Loucy (cell line): ENCODE results near the gene FSHB.

Experiments used
- H2AFZ ChIP-seq: fragments of 200-600 bp; sonication (generic); 2 replicates; pipeline ENCODE4 v1.6.0; 2016; ENCODE audit warnings: antibody characterized with exemption, mild to moderate bottlenecking, low read length, moderate library complexity
- H3F3A ChIP-seq: fragments of 200-600 bp; 2 replicates; pipeline ENCODE4 v1.6.0; 2016; ENCODE audit warnings: antibody characterized with exemption, low read depth, mild to moderate bottlenecking
- H3K27me3 ChIP-seq: fragments of 200-600 bp; sonication (generic); 2 replicates; pipeline ENCODE4 v1.6.1; 2014; ENCODE audit warnings: low read length, mild to moderate bottlenecking; ENCODE audit not compliant: insufficient read depth, poor library complexity, severe bottlenecking
- H3K36me3 ChIP-seq: fragments of 200-600 bp; sonication (generic); 2 replicates; pipeline ENCODE4 v1.6.1; 2016; ENCODE audit warnings: low read length; ENCODE audit not compliant: insufficient read depth
- H3K4me1 ChIP-seq: fragments of 200-600 bp; sonication (generic); 2 replicates; pipeline ENCODE4 v1.5.1; 2014; ENCODE audit warnings: low read length, mild to moderate bottlenecking; ENCODE audit not compliant: insufficient read depth, poor library complexity, severe bottlenecking
- H3K4me2 ChIP-seq: fragments of 200-600 bp; sonication (generic); 2 replicates; pipeline ENCODE4 v1.6.0; 2014; ENCODE audit warnings: antibody characterized with exemption, low read length, low read depth, mild to moderate bottlenecking; ENCODE audit not compliant: poor library complexity, severe bottlenecking
- H3K4me3 ChIP-seq: fragments of 200-600 bp; sonication (generic); 2 replicates; pipeline ENCODE4 v1.5.1; 2014; ENCODE audit warnings: low read length, mild to moderate bottlenecking, mixed read lengths; ENCODE audit not compliant: poor library complexity, severe bottlenecking
- H3K79me2 ChIP-seq: fragments of 200-600 bp; sonication (generic); 2 replicates; pipeline ENCODE4 v1.6.1; 2014; ENCODE audit warnings: low read length; ENCODE audit not compliant: insufficient read depth
- H3K9ac ChIP-seq: fragments of 200-600 bp; sonication (generic); 2 replicates; pipeline ENCODE4 v1.6.0; 2014; ENCODE audit warnings: mild to moderate bottlenecking, low read depth, low read length, moderate library complexity; ENCODE audit not compliant: poor library complexity, severe bottlenecking
- H3K9me2 ChIP-seq: fragments of 200-600 bp; sonication (generic); replicated peaks from 2 replicates; pipeline ENCODE4 v1.6.1; 2016; ENCODE audit warnings: low read depth, low read length, mixed read lengths
- H3K9me3 ChIP-seq: fragments of 200-600 bp; sonication (generic); 2 replicates; pipeline ENCODE4 v1.6.1; 2014; ENCODE audit warnings: mild to moderate bottlenecking, antibody characterized with exemption, low read length, low read depth; ENCODE audit not compliant: insufficient read depth
- H4K20me1 ChIP-seq: fragments of 200-600 bp; sonication (generic); 2 replicates; pipeline ENCODE4 v1.6.0; 2014; ENCODE audit warnings: antibody characterized with exemption, low read length, mild to moderate bottlenecking; ENCODE audit not compliant: insufficient read depth, poor library complexity, severe bottlenecking
- EZH2phosphoT487 ChIP-seq: fragments of 200-600 bp; IDR thresholded peaks from 2 replicates; pipeline ENCODE4 v1.6.1; 2018; ENCODE audit warnings: antibody characterized with exemption, mild to moderate bottlenecking, moderate library complexity, borderline replicate concordance
- TF ChIP-seq, protein P1 (sequence below): fragments of 200-600 bp; sonication (generic); conservative IDR thresholded peaks from 2 replicates; pipeline ENCODE4 v1.5.1; 2014; ENCODE audit warnings: mild to moderate bottlenecking, antibody characterized with exemption, low read length

Gene FSHB

DNA sequence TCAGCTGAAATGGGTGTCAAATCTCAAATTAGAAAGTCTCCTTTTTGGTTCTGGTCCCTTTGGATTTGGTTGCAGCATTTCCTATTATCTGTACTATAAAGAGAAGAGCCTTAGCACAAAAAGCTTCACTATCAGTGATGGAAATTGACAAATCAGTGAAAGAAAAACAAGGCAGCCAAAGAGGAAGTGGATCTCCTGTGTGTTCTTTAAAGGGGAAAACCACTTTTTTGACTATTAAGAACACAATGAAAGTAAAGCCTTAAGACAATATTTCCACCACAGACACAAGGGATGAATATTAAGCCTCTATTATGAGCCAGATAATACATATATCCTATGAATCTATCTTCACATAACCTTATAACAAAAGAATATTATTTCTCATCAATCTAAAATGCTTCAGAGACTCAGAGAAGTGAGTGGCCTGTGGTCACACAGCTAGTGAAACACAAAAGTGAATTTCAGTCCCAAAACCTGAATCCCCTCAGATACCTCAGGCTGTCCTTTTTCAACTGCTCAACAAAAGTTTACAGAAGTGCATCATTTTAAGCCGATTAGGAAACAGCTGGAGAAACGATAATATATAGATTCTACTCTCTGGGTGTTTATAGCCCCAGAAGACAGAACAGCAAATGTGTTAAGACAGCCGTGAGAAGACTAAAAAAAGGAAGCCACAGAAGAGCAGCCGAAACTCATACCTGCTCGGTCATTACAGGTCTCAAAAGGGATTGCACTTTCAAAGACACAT is 24.4 kb upstream of the FSHB start:
- Histone ChIP-seq H3K4me2 (no peak overlapping the region), H2AFZ (no peak overlapping the region), H3K9me3 (no peaks in the 10 kb centered on the region), H3K9ac (no peak overlapping the region), H4K20me1 (no peaks in the 10 kb centered on the region), H3K4me1 (no peaks in the 10 kb centered on the region), H3K79me2 (no peaks in the 10 kb centered on the region), H3K9me2 (no peaks in the 10 kb centered on the region), H3K36me3 (no peaks in the 10 kb centered on the region), H3K4me3 (no peak overlapping the region), H3K27me3 (no peaks in the 10 kb centered on the region), H3F3A (no peaks in the 10 kb centered on the region)
- no peak for TF ChIP-seq EZH2phosphoT487
- TF ChIP-seq, protein P1, sequence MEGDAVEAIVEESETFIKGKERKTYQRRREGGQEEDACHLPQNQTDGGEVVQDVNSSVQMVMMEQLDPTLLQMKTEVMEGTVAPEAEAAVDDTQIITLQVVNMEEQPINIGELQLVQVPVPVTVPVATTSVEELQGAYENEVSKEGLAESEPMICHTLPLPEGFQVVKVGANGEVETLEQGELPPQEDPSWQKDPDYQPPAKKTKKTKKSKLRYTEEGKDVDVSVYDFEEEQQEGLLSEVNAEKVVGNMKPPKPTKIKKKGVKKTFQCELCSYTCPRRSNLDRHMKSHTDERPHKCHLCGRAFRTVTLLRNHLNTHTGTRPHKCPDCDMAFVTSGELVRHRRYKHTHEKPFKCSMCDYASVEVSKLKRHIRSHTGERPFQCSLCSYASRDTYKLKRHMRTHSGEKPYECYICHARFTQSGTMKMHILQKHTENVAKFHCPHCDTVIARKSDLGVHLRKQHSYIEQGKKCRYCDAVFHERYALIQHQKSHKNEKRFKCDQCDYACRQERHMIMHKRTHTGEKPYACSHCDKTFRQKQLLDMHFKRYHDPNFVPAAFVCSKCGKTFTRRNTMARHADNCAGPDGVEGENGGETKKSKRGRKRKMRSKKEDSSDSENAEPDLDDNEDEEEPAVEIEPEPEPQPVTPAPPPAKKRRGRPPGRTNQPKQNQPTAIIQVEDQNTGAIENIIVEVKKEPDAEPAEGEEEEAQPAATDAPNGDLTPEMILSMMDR, result no peak

DNA sequence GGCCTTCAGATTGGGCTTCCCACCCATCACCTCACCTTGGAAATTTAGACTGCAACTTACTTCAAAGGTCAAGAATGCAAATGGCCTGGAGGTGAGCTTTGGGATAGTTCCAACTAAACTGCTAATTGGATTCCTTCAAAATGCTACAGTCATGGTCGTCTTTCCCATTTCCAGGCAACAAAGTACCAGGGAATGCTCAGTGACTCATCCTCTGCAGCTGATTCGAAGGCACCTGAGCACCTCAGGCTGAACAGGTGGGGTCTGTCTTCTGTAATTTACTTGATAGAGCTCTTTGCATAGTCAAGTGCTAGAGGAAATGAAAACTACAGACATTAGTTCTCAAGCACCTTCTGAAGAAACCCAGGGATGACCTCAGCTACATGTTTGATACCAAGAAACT is 20.5 kb upstream of the FSHB start:
- H3K36me3 ChIP-seq, result no peaks in the 10 kb centered on the region
- H3K9me2 ChIP-seq, result no peaks in the 10 kb centered on the region
- no peaks in the 10 kb centered on the region for H3K4me1 ChIP-seq
- no peak overlapping the region for H3K4me2 ChIP-seq
- no peaks in the 10 kb centered on the region for H3F3A ChIP-seq
- no peak overlapping the region for H3K9ac ChIP-seq
- no peak overlapping the region for H2AFZ ChIP-seq
- TF ChIP-seq, protein P1, result no peak
- TF ChIP-seq EZH2phosphoT487, result no peak
- H3K4me3 ChIP-seq, result no peak overlapping the region
- no peaks in the 10 kb centered on the region for H4K20me1 ChIP-seq
- H3K9me3 ChIP-seq, result no peaks in the 10 kb centered on the region
- H3K79me2 ChIP-seq, result no peaks in the 10 kb centered on the region
- H3K27me3 ChIP-seq, result no peaks in the 10 kb centered on the region

- Histone ChIP-seq H3K9ac (no peak overlapping the region), H3K36me3 (no peaks in the 10 kb centered on the region), H3K9me2 (no peaks in the 10 kb centered on the region), H3K4me1 (no peaks in the 10 kb centered on the region), H4K20me1 (no peaks in the 10 kb centered on the region), H3K27me3 (no peaks in the 10 kb centered on the region), H3F3A (no peaks in the 10 kb centered on the region), H3K4me3 (no peak overlapping the region), H3K9me3 (no peaks in the 10 kb centered on the region), H2AFZ (no peak overlapping the region), H3K4me2 (no peak overlapping the region), H3K79me2 (no peaks in the 10 kb centered on the region)
- TF ChIP-seq, protein P1, result no peak
These were observed 14.3 kb upstream of the FSHB start for GRCh38 chr11:30216534-30216933.
